GM23338 (cell line): Measurements from ENCODE around the gene CFAP97D2.

Experiments
- CREB1 ChIP-seq: fragments of 250-450 bp; sonication (Bioruptor Pico); IDR thresholded peaks from 2 replicates; pipeline ENCODE4 v1.5.0; 2020; ENCODE audit warnings: low read depth, mild to moderate bottlenecking, moderate library complexity
- CTCF ChIP-seq, 2 experiments: fragments of 200-600 bp in 1 of 2; sonication (generic) in 1 of 2; conservative IDR thresholded peaks; 2 replicates each; pipeline versions ENCODE4 v1.5.1 to v1.6.1; 2016 to 2017; ENCODE audit warnings: antibody characterized with exemption in 2 of 2, low read depth in 2 of 2, mild to moderate bottlenecking in 2 of 2, moderate library complexity in 1 of 2
- EZH2 ChIP-seq: fragments of 200-600 bp; sonication (generic); IDR thresholded peaks from one replicate; pipeline ENCODE4 v1.8.0; 2017; ENCODE audit warnings: antibody characterized with exemption, mild to moderate bottlenecking, low read depth; ENCODE audit not compliant: unreplicated experiment
- REST ChIP-seq: IDR thresholded peaks from one replicate; pipeline ENCODE4 v1.6.1; 2018; ENCODE audit warnings: antibody characterized with exemption; ENCODE audit not compliant: unreplicated experiment

GRCh38 chr13:114219392-114219791 is 40.3 kb downstream of the CFAP97D2 start:
- TF ChIP-seq CTCF (conservative IDR thresholded peaks at IDR 0.05; ENCODE audit: low read depth in 2 of 2) = no peak
- TF ChIP-seq EZH2 = no peak
- TF ChIP-seq CREB1 (CRISPR knock-in tag) = no peak
- no peak for TF ChIP-seq REST
